Ovary (tissue), 3 donors: ENCODE measurements around the gene TCF12.

Experiments used
- EP300 ChIP-seq: sonication (generic); formaldehyde crosslinking; IDR thresholded peaks from one replicate; pipeline ENCODE4 v1.6.1; 2017; ENCODE audit warnings: antibody characterized with exemption
- POLR2A ChIP-seq: fragments of 450-650 bp; IDR thresholded peaks from one replicate; pipeline ENCODE4 v1.6.1; 2017; ENCODE audit warnings: antibody characterized with exemption, mild to moderate bottlenecking, moderate library complexity
- TF ChIP-seq, protein P1 (sequence below), 3 donors: fragments of 450-650 bp in 2 of 3; fragments of 200-600 bp in 1 of 3; IDR thresholded peaks; one replicate each; pipeline versions ENCODE4 v1.5.1 to v1.8.0; 2016 to 2022; ENCODE audit warnings: antibody characterized with exemption in 3 of 3, mild to moderate bottlenecking in 1 of 3
- donor health status: DM: no; HTN: no; CAD: no.

DNA sequence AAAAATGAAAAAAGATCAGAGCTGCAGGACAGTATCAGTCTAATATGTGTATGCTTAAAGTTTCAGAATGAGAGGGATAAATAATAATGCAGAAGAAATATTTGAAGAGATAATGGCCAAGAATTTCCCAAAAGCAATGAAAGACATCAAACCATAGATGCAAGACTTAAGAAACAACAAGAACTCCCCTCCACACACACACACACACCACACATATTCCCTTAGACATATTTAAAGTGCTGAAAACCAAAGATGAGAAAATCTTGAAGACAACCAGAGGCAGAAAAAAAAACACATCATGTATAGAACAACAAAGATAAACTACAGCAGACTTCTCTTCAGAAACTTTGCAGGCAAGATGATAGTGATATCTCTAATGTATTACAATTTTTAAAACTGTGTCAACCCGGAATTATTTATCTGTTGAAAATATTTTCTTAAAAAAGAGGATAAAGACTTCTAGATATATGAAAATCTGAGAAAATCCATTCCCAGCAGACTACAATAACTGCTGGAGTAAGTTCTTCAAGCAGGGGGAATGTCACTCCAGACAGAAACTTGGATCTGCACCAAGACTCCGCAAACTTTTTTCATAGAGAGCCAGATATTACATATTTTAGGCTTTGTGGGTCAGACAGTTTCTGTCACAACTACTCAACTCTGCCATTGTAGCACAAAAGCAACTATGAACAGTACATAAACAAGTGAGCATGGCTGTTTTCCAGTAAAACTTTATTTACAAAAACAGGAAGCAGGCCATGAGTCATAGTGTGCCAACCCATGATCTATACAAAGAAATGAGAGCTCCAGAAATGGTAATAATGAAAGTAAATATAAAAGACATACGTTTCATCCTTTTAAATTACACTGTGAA lies 234.5 kb downstream of the TCF12 start:
- no peak for TF ChIP-seq POLR2A
- TF ChIP-seq, protein P1, sequence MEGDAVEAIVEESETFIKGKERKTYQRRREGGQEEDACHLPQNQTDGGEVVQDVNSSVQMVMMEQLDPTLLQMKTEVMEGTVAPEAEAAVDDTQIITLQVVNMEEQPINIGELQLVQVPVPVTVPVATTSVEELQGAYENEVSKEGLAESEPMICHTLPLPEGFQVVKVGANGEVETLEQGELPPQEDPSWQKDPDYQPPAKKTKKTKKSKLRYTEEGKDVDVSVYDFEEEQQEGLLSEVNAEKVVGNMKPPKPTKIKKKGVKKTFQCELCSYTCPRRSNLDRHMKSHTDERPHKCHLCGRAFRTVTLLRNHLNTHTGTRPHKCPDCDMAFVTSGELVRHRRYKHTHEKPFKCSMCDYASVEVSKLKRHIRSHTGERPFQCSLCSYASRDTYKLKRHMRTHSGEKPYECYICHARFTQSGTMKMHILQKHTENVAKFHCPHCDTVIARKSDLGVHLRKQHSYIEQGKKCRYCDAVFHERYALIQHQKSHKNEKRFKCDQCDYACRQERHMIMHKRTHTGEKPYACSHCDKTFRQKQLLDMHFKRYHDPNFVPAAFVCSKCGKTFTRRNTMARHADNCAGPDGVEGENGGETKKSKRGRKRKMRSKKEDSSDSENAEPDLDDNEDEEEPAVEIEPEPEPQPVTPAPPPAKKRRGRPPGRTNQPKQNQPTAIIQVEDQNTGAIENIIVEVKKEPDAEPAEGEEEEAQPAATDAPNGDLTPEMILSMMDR (IDR thresholded peaks at IDR 0.05), result no peak
- TF ChIP-seq EP300, result no peak
